GM10248 (cell line): ENCODE data around the gene PRDM11.

Source experiments
- CTCF ChIA-PET: fragments of 300-600 bp; sonication (Branson Sonifier 250); formaldehyde crosslinking; extraction: SDS; loops from one replicate; lab custom pipeline; 2021; ENCODE audit warnings: antibody characterized with exemption; lab: Yijun Ruan, JAX
- POLR2A ChIA-PET: fragments of 350-650 bp; sonication (Branson Sonifier 250); formaldehyde crosslinking; extraction: SDS; loops from one replicate; lab custom pipeline; 2020; ENCODE audit warnings: antibody characterized with exemption; lab: Yijun Ruan, JAX
- DNase-seq: peaks from one replicate; pipeline ENCODE4 v3.0.0; 2012; ENCODE audit errors: extremely low spot score
- CTCF ChIP-seq: IDR thresholded peaks from 2 replicates; pipeline ENCODE4 v1.5.1; 2012; ENCODE audit warnings: mild to moderate bottlenecking, low read depth; ENCODE audit errors: extremely low read depth, missing control alignments, control extremely low read depth

PRDM11 gene

DNA sequence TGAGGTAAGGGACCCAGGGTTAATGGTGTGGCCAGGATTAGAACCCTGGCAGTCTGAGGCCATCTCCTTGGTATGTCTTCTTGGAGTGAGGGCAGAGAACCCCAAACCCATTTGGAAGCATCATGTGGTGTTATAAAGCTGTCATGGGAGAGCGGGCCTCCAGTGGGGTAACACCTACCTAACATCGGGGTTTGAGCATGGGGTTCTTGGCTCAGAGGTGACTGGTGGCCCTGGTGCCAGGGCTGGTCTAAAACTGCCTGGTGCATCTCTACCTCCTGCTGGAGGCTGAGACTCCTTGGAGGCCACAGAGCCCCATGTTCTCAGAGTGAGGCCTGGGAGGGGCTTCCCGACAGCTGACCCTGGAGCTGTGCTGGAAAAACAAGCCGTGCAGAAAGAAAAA is 4.5 kb downstream of the PRDM11 start:
- CTCF ChIA-PET = interaction anchor here (1.0 to 1.4 kb wide), 3 partner anchors 21 to 215 kb away, joined by 3 to 6 read pairs (median 4); no protein-coding TSS in a partner anchor
- TF ChIP-seq CTCF = no peak
- POLR2A ChIA-PET = no interaction called here
- DNase-seq = no peak

DNA sequence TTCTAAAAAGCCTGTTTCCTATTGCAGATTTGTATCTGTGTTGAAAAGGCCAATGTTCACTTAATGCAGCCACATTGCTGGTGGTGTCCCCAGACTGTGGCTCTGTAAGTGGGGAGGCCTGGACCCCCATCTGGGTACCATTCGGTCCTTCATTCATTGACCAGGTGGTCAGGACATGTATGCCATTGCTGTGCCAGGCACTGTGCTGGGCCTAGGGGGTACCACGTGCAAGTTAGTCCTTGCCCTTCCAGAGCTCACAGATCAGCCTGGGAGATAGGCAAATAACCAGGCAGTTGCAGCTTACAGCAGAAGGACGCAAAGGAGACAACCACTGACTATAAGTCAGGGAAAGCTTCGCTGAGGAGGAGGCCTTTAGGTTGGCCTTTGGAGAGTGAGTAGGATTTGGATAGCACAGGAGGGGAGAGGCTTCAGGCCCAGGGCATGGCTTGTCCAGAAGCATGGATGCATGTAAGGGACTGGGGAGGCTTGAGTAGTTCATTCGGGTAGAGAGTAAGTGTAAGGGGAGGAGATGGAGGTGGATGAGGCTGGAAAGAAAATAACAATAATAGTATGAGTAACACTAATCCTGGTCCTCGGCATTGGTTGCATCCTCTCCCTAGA is 5.0 kb downstream of the PRDM11 start:
- POLR2A ChIA-PET = no interaction called here
- CTCF ChIA-PET = interaction anchor here (1.0 to 1.4 kb wide), 2 partner anchors 20 to 40 kb away, joined by 3 to 6 read pairs; no protein-coding TSS in a partner anchor
- TF ChIP-seq CTCF = no peak

GRCh38 chr11:45152740-45153595 is 6.5 kb downstream of the PRDM11 start:
- no peak for TF ChIP-seq CTCF
- DNase-seq = no peak
- ChIA-PET CTCF (no interaction called here), POLR2A (no interaction called here)

More for the DNA sequence above, 5.0 kb downstream of the PRDM11 start:
- DNase-seq = no peak

DNA sequence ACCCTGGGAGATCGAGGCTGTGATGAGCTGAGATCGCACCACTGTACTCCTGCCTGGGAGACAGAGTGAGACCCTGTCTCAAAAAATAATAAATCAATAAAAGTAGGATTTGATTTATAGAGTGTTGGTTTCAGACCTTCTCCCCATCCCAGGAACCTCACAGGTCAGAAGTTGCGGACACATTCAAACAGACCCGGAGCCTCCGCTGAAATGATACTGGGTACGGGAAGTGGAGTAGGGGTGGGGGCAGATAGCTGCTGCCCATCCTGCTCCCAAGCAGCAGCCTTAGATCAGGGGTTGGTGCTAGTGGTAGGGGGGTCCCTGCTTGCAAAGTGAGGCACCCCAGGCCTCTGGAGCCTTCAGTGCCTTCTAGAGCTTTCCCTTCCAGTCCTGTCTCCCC is 7.8 kb downstream of the PRDM11 start:
- no peak for DNase-seq
- TF ChIP-seq CTCF = no peak
- ChIA-PET CTCF (no interaction called here), POLR2A (no interaction called here)

DNA sequence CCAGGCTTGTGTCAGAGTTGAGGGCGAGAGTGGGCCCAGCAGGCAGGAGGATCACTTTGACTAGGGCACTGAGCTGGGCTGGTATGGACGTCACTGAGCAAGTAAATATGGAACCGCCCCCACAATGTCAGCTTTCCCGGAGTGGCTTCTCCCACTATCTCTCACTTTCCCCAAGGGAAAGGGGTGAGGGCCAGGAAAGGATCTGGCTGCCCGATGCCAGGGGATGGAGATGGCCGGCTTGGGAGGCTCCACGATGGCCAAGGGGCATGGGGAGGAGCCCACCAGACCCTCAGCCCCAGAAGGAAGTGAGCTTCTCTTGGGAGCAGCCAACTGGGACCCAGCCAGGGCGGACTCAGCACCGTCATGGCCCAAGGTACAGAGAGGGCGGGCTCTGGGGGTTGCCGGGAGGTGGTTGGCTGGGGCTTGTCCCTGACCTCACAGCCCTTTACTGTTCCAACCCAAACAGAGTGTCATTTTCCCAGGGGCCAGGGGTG is 8.7 kb downstream of the PRDM11 start:
- CTCF ChIA-PET = interaction anchor here (1.2 kb wide), 1 partner anchor 45 kb away, joined by 4 read pairs; no protein-coding TSS in a partner anchor

More for the DNA sequence above, 8.7 kb downstream of the PRDM11 start:
- DNase-seq = no peak
- no peak for TF ChIP-seq CTCF
- POLR2A ChIA-PET = interaction anchor here (0.6 kb wide), 1 partner anchor 288 kb away, joined by 12 read pairs; no protein-coding TSS in a partner anchor
